ENCODE measurements around the gene EXOC2.

Gene EXOC2

GRCh38 chr6:496649-497048, 196.3 kb downstream of the EXOC2 start:
- no peak for DNase-seq (ENCODE audit: low read depth in 2 of 2)

DNA sequence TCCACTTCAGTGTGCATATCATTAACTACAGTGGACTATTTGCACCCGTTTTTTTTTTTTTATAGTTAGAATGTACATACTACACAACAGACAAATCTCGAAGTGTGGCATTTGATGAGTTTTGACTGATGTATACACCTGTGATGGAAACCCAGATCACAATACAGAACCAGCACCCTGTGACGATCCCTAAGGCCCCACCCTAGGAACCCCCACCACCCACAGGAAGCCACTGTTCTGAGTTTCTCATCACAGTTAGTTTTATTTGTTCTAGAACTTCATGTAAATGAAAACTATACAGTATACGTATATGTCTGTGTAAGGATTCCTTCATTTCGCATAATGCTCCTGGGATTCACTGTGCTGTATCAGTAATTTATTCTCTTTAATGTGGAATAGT, 198.5 kb downstream of the EXOC2 start:
- no peak for DNase-seq (ENCODE audit: low read depth in 2 of 2)

GRCh38 chr6:493840-494239, 199.1 kb downstream of the EXOC2 start:
- DNase-seq (ENCODE audit: low read depth in 2 of 2) = no peak

GRCh38 chr6:492816-493414, 200.0 kb downstream of the EXOC2 start:
- no peak for DNase-seq (ENCODE audit: low read depth in 2 of 2)

DNA sequence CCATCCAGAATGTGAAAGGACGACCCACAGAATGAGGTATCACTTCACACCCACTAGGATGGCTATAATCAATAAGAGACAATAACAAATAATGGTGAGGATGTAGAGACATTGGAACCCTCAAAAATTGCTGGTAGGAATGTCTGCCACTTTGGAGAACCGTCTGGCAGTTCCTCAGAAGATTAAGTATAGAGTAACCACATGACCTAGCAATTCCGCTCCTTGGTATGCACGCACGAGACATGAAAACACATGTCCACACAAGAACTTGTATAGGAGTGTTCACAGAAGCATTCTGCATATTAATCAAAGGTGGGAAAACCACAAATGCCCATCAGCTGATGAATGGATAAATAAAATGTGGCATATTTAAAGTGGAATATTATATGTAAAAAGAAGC, 200.8 kb downstream of the EXOC2 start:
- DNase-seq (ENCODE audit: low read depth in 2 of 2) = no peak

GRCh38 chr6:491233-491632, 201.7 kb downstream of the EXOC2 start:
- DNase-seq (ENCODE audit: low read depth in 2 of 2) = no peak

GRCh38 chr6:490251-491037, 202.5 kb downstream of the EXOC2 start:
- DNase-seq (ENCODE audit: low read depth in 2 of 2) = no peak

GRCh38 chr6:489762-490161, 203.2 kb downstream of the EXOC2 start:
- no peak for DNase-seq (ENCODE audit: low read depth in 2 of 2)

DNA sequence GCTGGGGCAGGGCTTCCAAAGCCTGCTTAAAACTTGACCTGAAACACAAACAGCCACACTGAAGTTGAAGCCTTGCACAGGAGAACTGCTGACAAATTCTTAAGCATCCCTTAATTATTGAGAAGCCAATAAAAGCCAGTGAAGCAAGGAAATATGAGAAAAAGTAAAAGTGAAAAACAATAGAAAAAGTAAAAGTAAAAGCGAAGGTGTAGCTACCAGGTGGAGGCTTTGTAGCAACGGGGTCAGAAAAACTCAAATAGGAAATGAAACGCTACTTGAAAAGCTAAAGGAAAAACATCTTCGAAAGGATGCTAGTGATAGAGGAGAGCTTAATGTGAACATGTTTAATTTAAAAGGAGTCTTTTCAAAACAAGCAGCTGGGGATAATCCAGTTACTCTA, 203.9 kb downstream of the EXOC2 start:
- no peak for DNase-seq (ENCODE audit: low read depth in 2 of 2)

DNA sequence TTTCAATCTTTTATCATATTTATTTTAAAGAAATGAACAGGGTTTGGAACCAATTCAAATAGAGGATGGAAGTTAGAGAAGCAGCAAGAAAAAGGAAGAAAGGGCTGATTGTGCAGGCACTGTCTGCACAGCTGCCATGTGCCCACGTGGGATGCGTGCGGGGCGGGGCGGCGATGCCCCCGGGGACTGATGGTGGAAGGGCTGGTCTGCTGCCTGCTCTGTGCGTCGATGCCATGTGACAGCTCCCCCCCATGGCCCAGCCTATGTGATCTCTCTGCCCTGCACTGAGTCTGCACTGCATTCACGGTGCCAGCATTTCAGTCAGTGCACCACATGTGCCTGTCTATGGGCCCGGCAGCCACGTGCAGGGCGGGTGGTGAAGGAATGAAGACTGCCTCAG, 205.0 kb downstream of the EXOC2 start:
- DNase-seq (ENCODE audit: low read depth in 2 of 2) = no peak

DNA sequence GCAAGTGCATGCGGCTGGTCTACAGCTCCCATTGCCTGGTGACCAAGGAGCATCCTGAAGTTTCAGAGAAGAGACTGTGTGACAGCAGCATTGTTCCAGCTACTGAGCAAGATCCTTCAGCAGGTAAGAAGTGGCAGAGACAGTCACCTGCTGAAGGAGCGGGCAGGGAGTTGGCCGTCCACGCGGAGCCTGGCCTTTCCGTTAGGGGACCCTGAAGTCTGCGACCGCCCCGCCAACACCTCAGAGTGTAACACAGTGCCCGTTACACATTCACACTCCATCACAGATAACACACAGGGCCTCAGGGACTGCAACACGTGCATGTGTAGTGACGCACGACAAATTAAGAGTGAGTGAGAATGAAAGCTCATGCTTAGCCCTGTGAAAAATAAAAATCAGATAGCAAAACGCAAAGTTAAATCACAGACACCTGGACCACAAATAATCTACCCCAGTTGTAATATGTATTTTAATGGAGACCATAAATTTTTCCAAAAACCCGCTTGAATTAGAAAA, 207.2 kb downstream of the EXOC2 start:
- DNase-seq (ENCODE audit: low read depth in 2 of 2) = no peak

GRCh38 chr6:484746-485145, 208.2 kb downstream of the EXOC2 start:
- DNase-seq (ENCODE audit: low read depth in 2 of 2) = no peak

DNA sequence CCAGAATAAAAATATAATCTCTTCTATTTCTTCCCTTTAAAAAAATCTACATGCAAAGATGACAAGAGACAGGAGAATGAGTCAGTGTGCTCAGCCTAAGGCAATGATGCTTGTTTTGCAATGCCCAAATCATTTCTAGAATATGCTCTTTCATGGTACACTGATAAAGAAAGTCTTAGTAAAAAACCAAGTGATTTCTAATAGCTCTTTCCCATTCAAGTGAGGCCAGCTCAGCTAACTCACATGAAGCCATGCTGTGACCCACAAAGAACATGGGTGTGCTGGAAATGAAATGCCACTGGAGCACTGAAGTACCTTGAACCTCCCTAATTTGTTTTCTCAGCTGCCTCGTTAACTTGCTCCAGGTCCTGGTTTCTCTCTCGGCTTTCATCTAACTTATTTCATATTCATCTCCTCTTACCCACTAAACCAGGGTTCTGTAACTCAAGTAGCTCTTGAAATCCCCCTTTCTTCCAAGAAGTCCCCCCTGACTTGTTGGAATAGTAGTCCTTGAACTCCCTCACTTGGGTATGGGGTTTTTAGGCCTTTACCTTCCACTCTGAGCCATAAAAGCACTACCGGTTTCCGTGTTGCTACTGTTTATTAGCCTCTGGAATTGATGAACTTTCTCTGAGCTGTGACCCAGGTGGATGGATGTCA, 208.7 kb downstream of the EXOC2 start:
- DNase-seq (ENCODE audit: low read depth in 2 of 2) = no peak

DNA sequence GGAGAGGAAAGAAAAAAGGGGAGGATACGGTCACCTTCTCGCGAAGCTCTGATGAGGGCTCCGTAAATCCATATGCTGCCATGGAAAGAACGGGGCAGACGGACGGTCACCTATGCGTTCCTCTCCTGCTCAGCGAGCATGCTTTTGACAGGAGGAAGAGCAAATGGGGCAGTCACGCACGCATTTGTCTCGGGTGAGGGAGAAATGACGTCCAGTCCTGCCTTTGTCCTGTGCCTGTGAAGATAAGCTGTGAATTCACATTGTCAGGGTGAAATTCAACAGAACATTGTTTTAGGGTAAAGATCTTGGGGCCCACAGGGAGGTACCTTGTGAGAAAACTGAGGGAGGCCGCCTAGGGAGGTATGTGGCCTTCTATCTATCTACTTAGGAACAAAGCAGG, 217.6 kb downstream of the EXOC2 start:
- no peak for DNase-seq (ENCODE audit: low read depth in 2 of 2)

DNA sequence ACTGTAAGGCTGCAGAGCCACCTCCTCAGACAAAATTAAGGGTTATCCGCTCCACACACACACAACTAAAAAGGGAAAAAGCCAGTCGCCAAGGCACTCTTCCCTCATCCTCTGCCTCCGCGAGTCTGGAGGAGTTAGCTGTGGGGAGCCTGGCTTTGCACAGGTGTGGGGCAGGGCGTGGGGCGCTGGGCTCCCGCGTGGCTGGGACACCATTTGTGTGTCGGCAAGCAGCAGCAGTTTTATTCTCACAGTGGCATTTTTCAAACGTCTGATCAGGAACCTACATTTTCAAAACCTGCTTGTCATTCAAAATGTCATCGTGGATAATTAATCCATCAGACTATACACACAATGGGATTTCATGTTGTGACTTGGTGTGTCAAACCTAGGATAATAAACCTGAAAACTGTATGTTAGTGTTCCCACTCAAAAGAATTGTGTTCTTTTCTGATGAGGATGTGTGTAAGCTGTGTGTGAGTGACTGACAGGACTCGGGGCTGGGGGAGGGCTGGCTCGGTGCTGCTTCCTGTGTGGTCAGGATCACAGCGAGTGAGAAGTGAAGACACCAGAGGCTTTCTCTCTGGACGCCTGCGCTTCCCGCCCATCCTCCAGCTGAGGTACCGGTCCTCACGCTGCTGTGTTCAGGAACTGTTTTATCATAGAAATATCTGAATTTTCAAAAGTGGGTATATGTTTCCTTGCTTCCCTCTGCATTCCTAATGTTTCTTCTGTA, 218.3 kb downstream of the EXOC2 start:
- DNase-seq (ENCODE audit: low read depth in 2 of 2) = peak; percentile 59 to 73

DNA sequence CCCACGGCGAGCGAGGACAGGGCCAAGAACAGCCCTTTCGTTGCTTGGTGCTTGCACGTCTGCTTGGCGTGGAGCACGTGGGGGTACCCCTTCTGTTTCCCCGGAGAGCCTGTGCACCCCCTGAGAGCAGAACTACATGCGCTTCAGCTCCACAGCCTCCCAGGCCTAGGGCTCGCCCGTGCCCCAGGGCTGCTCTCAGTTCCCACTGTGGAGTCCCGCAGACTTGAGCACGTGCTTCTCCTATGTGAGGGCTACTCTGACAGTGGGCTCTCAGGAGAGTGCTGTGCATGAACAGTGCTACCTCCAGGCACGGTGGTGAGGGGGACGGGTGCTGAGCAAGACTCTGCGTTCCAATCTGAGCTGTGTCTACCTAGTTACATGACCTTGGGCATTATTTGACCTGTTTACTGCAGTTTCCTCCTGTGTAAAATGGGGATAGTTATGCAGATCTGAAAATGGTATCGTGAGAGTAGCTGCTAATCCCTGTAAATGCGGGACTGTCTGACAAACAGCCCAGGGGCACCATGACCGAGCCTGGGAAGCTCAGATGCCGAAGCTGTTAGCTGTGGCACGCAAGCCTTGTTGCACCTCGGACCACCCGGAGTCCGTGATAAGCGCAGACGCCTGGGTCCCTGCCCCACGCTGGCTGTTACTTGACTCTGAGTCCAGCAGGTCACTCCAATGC, 219.0 kb downstream of the EXOC2 start:
- DNase-seq (ENCODE audit: low read depth in 2 of 2) = no peak

GRCh38 chr6:473356-473755, 219.6 kb downstream of the EXOC2 start:
- DNase-seq (ENCODE audit: low read depth in 2 of 2) = no peak

GRCh38 chr6:470901-471448, 222.0 kb downstream of the EXOC2 start:
- no peak for DNase-seq (ENCODE audit: low read depth in 2 of 2)

DNA sequence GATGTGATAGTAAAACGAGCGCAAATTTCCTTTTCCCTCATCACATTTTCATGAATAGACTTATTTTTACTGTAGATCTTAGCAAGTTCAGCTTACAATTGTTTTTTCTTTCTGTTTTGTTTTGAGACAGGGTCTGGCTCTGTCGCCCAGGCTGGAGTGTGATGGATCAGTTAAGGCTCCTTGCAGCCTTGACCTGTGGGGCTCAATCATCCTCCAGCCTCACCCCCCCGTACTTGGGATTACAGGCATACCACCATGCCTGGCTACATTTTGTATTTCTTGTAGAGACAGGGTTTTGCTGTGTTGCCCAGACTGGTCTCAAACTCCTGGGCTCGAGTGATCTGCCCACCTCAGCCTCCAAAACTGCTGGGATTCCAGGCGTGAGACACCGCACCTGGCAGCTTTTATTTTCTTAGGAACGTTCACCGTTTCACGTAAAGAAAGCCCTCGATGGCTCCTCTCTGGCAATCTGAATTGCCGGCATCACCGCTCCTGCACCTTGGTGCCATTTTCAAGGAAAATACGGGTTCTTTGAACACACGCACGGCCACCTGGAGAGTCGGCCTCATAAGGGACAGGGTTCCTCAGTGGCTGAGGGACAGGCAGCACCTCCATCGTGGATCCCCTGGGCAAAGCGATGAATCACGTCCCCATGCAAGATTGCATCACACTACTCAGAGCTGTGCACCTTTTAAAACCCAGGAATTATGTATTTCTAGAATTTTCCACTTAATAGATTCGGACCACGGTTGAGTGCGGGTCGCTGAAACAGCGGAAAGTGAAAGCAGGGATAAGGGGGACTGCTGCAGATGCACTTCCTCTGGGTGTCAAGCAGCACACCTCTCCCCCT, 222.7 kb downstream of the EXOC2 start:
- DNase-seq (ENCODE audit: low read depth in 2 of 2) = no peak

- DNase-seq (ENCODE audit: low read depth in 2 of 2) = no peak
These were observed 225.3 kb downstream of the EXOC2 start for GRCh38 chr6:467671-468082.

All from activated CD8-positive, alpha-beta memory T cell treated with anti-CD3 and anti-CD28 coated beads for 4 hours (primary cell).